KBM-7 (cell line): ENCODE data around the gene ANXA3.
A peak's percentile ranks its signal among the peaks of the same experiment; 100 is the strongest.

Experiments used
- DNase-seq: peaks from one replicate; pipeline ENCODE4 v3.0.0-alpha.2; 2015
- in situ Hi-C: fragments of 300-500 bp; cut with MboI; formaldehyde crosslinking; loops from 2 replicates; pipeline ENCODE4 v1.14.3; 2020; ENCODE audit warnings: low sequenced_read_pairs, low pct_unique_long_range_greater_than_20kb, mixed read lengths

ANXA3 gene

DNA sequence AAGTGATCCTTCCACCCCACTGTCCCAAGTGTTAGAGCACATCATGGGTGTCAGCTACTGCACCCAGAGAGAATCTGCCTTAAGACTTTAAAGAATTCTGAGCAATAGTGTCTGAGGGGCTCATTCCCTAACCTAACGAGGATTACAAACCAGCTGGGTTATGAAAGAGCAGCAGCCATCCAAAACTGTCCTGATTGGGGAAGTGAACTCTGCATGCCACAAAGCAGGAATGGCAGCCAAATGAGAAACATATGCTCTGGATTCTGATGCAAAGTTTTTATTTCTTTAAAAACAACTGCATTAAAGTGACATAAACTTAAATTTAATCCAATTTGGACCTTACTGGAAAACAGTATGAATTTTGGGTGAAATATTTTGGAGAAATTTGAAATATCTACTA lies 103.2 kb downstream of the ANXA3 start:
- no peak for DNase-seq
- in situ Hi-C loops = no loop called here

DNA sequence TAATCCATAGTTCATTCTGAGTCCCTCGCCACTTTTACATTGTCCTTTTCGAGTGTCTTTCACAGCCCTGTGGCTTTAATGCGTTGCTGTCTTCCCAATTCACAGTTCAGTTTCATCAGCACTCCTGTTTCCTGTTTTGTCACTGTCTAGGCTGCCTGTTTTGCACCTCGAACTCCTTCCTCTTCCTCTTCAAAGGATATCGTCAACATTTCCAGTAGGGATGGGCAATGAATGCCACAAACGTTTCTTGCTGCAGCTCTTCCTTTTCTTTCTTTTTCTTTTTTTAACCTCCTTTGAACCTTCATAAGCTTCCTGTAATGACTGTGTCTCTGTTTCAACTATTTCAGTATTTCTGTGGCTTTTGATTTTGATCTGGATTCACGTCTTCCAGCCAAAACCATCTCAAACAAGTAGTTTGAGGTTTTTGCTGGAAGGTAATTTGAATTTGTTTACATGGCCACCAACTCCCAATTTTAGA lies 105.4 kb downstream of the ANXA3 start:
- DNase-seq = peak; percentile 86

DNA sequence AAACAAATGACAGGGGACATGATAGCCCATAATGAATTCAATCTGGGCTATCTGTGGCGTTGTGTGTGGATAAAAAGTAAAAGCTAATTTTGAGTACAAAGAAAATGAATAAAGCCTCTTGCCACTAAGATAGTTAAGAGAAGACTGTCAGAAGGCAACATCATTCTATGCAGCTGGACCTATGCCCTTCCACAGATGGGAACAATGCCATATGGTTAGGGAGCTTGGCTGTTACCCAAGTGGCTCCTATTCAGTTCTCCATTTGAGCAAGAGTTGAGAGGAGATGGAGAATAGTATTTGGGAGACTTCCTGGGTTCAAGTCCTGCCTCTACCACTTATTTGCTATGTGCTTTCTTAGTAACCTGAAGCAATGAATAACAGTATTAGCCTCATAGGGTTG lies 107.7 kb downstream of the ANXA3 start:
- in situ Hi-C loops = no loop called here

More for the DNA sequence above, 105.4 kb downstream of the ANXA3 start:
- in situ Hi-C loops = no loop called here

DNA sequence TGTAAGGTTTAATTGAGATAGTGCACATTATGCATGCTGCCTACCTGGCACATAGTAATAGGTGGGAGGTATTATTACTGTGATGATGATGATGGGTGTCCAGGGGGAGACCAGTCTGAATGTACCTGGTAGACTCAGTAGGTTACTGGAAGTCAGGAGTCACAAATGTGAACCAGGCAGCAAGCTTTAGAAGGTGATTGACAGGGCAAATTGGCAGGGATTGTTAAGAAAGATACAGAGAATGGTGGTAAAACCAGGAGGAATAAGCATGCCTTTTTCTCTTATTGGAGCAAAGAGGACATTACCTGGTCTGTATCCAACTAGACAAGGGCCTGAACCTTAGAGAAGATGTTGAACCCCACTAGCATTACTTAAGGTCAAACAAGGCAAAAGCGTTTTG lies 108.1 kb downstream of the ANXA3 start:
- no peak for DNase-seq
- in situ Hi-C loops = no loop called here

More for the DNA sequence above, 107.7 kb downstream of the ANXA3 start:
- no peak for DNase-seq
